Cardiac muscle cell (in vitro differentiated cells and primary cell): ENCODE results near the gene TMEM184C. TPM values are rescaled to one million over a fixed set of nuclear protein-coding genes. Genes with fewer than 3 reads are reported as not detected.

ENCODE experiments used
- DNase-seq, 2 donors: peaks; one replicate each; pipeline versions ENCODE4 v3.0.0 to v3.0.0-alpha.2; 2010 to 2017; ENCODE audit warnings: low read depth in 1 of 2, low spot score in 1 of 2
- H3K27ac ChIP-seq: fragments of 200-600 bp; sonication (generic); 2 replicates; pipeline ENCODE4 v1.5.1; 2016
- H3K27me3 ChIP-seq: fragments of 200-600 bp; sonication (generic); 2 replicates; pipeline ENCODE4 v1.6.0; 2016; ENCODE audit warnings: control low read depth
- H3K36me3 ChIP-seq: fragments of 200-600 bp; sonication (generic); 2 replicates; pipeline ENCODE4 v1.5.1; 2016; ENCODE audit warnings: control low read depth
- H3K4me1 ChIP-seq: fragments of 200-600 bp; sonication (generic); 2 replicates; pipeline ENCODE4 v1.8.1; 2017; ENCODE audit warnings: low read depth, mild to moderate bottlenecking, mixed run types
- H3K4me3 ChIP-seq: fragments of 200-600 bp; sonication (generic); 2 replicates; pipeline ENCODE4 v1.5.1; 2016; ENCODE audit warnings: mild to moderate bottlenecking
- H3K9me3 ChIP-seq: fragments of 200-600 bp; sonication (generic); 2 replicates; pipeline ENCODE4 v1.5.1; 2017; ENCODE audit warnings: low read depth, mild to moderate bottlenecking, control low read depth
- polyA plus RNA-seq: library from polyadenylated mRNA; unstranded; fragments of >200 nt; fragmentation: Nextera tagmentation; extraction: Ambion mirVana; gene quantifications from 2 replicates; pipeline ENCODE4 v1.2.1, GENCODE V29; 2016
- total RNA-seq: library from RNA; depleted of rRNA; stranded (reverse); fragments of >200 nt; gene quantifications from 2 replicates; pipeline ENCODE4 v1.2.3, GENCODE V29; 2016
- TF ChIP-seq, protein P1 (sequence below): IDR thresholded peaks from 2 replicates; pipeline ENCODE4 v1.5.1; 2012; ENCODE audit warnings: low read depth, mild to moderate bottlenecking, low read length

Gene TMEM184C
- total and polyA plus RNA-seq, 2 experiments from 2014 or later, result 30.7 to 32.3 TPM

DNA sequence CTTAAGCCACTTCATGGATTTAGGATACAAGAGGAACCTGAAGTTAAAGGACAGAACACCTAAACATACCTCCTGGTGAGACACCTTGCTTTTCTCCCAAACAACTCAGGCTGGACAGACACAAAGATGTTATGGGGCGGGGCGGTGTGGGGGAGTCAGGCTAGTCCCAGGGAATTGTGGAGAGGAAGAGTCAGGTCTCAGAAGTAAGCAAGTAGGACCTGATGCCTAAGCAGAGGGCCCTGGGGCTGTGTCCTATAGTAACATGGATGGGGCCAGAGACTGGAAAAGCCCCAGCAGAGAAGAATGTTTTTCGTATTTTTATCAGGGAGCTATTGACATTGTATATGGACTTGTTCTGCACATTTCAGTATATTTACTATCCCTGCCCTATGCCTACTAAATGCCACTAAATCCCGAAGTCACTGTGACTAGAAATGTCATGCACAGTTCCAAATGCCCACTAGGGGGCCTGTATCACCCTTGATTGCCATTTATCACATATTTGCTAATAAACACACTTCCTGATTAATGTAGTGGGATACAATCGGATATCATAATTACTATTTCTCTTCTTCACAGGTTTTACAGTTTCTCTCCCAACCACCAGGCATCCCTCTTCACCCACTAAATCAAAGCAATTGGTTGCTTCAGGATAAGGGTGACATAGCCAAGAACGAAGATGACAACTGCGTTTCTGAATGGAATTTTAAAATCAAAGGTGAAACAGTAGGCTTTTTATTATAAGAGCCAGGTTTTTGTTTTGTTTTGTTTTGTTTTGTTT, 90.9 kb downstream of the TMEM184C start:
- Histone ChIP-seq H3K9me3 (no peaks in the 10 kb centered on the region), H3K4me3 (no peak overlapping the region), H3K4me1 (no peaks in the 10 kb centered on the region), H3K27ac (no peak overlapping the region), H3K36me3 (no peaks in the 10 kb centered on the region), H3K27me3 (no peaks in the 10 kb centered on the region)
- peak; percentile 58 for DNase-seq
- TF ChIP-seq, protein P1, sequence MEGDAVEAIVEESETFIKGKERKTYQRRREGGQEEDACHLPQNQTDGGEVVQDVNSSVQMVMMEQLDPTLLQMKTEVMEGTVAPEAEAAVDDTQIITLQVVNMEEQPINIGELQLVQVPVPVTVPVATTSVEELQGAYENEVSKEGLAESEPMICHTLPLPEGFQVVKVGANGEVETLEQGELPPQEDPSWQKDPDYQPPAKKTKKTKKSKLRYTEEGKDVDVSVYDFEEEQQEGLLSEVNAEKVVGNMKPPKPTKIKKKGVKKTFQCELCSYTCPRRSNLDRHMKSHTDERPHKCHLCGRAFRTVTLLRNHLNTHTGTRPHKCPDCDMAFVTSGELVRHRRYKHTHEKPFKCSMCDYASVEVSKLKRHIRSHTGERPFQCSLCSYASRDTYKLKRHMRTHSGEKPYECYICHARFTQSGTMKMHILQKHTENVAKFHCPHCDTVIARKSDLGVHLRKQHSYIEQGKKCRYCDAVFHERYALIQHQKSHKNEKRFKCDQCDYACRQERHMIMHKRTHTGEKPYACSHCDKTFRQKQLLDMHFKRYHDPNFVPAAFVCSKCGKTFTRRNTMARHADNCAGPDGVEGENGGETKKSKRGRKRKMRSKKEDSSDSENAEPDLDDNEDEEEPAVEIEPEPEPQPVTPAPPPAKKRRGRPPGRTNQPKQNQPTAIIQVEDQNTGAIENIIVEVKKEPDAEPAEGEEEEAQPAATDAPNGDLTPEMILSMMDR, result peak; percentile 85

DNA sequence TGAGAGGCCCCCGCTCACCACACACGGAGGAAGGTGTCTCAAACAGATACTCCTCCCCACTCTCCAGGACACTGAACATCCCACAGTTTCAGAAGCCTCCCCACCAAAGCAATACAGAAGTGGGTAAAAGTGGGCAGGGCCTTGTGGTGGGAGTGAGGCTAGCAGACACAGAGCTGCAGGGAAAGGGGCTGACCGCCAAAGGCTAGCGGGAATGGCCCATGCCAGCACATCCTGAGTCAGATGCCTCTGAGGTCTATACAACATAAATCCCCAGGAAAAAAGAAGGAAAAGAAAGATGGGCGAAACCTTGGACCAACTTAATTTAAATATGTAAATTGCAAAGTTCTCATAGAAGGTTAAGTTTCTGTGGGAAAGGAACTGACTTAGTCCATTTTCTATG, 92.8 kb downstream of the TMEM184C start:
- Histone ChIP-seq H3K27ac (no peak overlapping the region), H3K4me1 (no peaks in the 10 kb centered on the region), H3K36me3 (no peaks in the 10 kb centered on the region), H3K9me3 (no peaks in the 10 kb centered on the region), H3K27me3 (no peaks in the 10 kb centered on the region), H3K4me3 (no peak overlapping the region)
- DNase-seq, result peak in 1 of 2 donors; percentile 31
- TF ChIP-seq, protein P1, result no peak

DNA sequence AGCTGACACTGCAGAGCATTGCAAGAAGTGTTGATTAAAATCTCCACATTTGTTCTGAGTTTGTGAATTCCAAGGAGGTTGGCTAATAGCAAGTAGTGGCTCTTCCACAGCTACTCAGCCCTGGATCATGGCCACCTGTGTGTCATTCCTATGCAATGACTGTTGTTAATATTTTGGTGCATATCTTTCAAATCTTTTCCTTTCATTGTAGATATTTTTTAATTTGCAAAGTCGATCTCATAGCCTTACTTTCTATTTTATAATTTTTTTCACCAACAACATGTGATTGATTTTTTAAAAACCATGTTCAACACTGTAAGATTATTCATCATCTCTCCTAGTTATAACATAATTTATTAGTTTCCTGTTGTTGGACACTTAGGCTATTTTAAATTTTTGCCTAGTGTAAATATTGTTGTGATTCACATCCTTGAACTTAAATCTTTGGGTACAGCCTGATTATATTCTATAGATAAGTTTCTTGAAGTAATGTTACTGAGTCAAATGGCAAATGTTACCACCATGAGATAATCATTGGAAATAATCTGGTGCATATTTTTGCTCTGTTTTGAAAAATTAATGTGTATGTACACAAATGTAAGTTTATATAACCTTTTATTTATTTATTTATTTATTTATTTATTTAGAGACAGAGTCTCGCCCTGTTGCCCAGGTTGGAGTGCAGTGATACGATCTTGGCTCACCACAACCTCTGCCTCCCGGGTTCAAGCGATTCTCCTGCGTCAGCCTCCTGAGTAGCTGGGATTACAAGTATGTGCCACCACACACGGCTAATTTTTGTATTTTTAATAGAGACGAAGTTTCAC, 97.6 kb downstream of the TMEM184C start:
- H3K36me3 ChIP-seq, result no peaks in the 10 kb centered on the region
- no peaks in the 10 kb centered on the region for H3K9me3 ChIP-seq
- no peak overlapping the region for H3K4me3 ChIP-seq
- no peaks in the 10 kb centered on the region for H3K27me3 ChIP-seq
- no peaks in the 10 kb centered on the region for H3K4me1 ChIP-seq
- H3K27ac ChIP-seq, result no peak overlapping the region
- DNase-seq, result peak in 1 of 2 donors; percentile 83
- TF ChIP-seq, protein P1, result no peak

DNA sequence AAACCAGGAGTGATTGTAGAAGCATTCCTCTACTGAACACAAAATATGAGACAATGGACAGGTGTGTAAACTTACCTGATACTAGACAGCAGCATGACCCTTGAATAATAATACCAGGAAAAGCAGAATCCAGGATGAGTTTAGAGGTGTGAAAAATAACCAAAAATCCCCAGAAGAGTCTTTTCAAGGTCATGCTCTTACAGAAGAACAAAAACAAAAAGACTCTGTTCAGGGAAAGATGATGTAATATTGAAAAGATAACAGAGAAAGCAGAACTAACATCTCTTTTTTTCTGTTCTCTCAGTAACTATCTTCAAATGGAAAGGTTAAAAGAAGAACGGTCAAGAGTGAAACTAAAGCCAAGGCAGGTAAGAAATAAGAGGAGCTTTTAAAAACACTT, 100.7 kb downstream of the TMEM184C start:
- Histone ChIP-seq H3K9me3 (no peaks in the 10 kb centered on the region), H3K27me3 (no peaks in the 10 kb centered on the region), H3K27ac (no peak overlapping the region), H3K36me3 (no peaks in the 10 kb centered on the region), H3K4me3 (no peak overlapping the region), H3K4me1 (no peaks in the 10 kb centered on the region)
- peak in 1 of 2 donors; percentile 20 for DNase-seq
- TF ChIP-seq, protein P1, result no peak

Other genes starting within 250 kb of the TMEM184C start
- gene EDNRA, start 136.3 kb upstream of the TMEM184C start, total RNA-seq, result 43.1 and 46.5 TPM in 2 replicates
- 24.2 and 36.7 TPM in 2 replicates for gene EDNRA, start 136.3 kb upstream of the TMEM184C start, polyA plus RNA-seq
- gene PRMT9, start 66.8 kb downstream of the TMEM184C start, total RNA-seq, result 7.3 and 9.1 TPM in 2 replicates
- 7.7 and 11.0 TPM in 2 replicates for gene PRMT9, start 66.8 kb downstream of the TMEM184C start, polyA plus RNA-seq
- 15.0 TPM in 2 replicates for gene ARHGAP10, start 114.7 kb downstream of the TMEM184C start, total RNA-seq
- gene ARHGAP10, start 114.7 kb downstream of the TMEM184C start, polyA plus RNA-seq, result 10.4 and 12.1 TPM in 2 replicates